Neutrophil (primary cell): ENCODE results near the gene ATP5MC3.

Experiments
- H3K27ac ChIP-seq: fragments of 200-600 bp; sonication (generic); 2 replicates; pipeline ENCODE4 v1.5.1; 2016; ENCODE audit warnings: mild to moderate bottlenecking, moderate library complexity
- H3K27me3 ChIP-seq: fragments of 200-600 bp; sonication (generic); 2 replicates; pipeline ENCODE4 v1.6.0; 2016; ENCODE audit warnings: mild to moderate bottlenecking
- H3K36me3 ChIP-seq: fragments of 200-600 bp; sonication (generic); 2 replicates; pipeline ENCODE4 v1.5.1; 2017
- H3K4me1 ChIP-seq, 2 experiments: fragments of 200-600 bp in 1 of 2; sonication (generic) in 1 of 2; 1 replicate in 1 of 2; 2 replicates in 1 of 2; pipeline versions ENCODE4 v1.5.1 to v1.6.1; 2013 to 2016; ENCODE audit warnings: low read depth in 1 of 2, low read length in 1 of 2, mild to moderate bottlenecking in 1 of 2, moderate library complexity in 1 of 2; ENCODE audit not compliant: control insufficient read depth in 1 of 2, insufficient read depth in 1 of 2
- H3K4me3 ChIP-seq, 2 experiments: fragments of 200-600 bp in 1 of 2; sonication (generic) in 1 of 2; 1 replicate in 1 of 2; 2 replicates in 1 of 2; pipeline ENCODE4 v1.5.1; 2013 to 2016; ENCODE audit warnings: low read depth in 1 of 2, low read length in 1 of 2, mild to moderate bottlenecking in 1 of 2, moderate library complexity in 1 of 2
- H3K9me3 ChIP-seq: fragments of 200-600 bp; sonication (generic); 2 replicates; pipeline ENCODE4 v1.5.1; 2016
- CTCF ChIP-seq: fragments of 200-600 bp; sonication (generic); IDR thresholded peaks from 2 replicates; pipeline ENCODE4 v1.5.1; 2016; ENCODE audit warnings: antibody characterized with exemption

ATP5MC3 gene

DNA sequence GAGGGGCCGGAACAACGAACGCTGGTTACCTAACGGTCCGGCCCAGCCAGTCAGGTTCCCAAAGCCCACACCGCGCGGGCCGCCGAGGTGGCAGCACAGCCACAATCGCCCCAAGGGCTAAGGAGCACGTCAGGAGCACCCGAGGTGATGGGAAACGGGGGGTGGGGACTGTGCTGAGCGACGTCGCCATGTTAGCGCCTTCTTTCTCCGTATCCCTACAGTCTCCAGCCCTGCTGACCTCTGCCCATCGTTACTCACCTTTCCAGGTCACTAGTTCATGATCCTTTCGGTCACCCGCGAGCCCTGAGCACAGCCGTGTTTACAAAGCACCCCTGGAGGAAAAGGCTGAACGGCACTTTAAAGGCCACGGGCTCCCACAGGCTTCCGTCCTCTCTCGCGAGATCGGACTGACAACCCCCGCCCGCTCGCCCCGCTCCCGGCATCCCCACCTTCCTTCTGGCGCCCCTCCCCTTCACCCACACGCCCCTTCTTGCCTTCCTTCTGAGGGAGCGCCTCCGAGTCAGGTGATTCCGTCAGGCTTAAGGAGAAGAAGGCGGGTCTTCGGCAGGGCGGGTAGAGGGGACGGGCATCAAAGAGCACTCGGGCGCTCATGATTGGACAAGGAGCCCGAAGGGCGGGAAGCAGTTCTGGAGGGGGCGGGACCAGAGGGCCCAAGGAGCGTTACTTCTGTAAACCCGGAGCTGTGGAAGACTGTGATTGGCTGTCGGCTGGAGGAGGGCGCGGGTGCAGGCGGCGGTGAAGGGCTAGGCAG is 13.5 kb downstream of the ATP5MC3 start, which contains the start of gene ATF2:
TSS of gene ATF2 (minus strand) at position 412 of the 772 bp plus-strand sequence. CDS start 31,760 bp downstream, outside the sequence.
- no peaks in the 10 kb centered on the region for H3K36me3 ChIP-seq
- peaks cover 20 to 24% of the 10 kb centered on the region in 2 experiments for H3K4me1 ChIP-seq
- H3K4me3 ChIP-seq = peak within 1 kb of the TSS; percentile 96 to 98
- no peaks in the 10 kb centered on the region for H3K27me3 ChIP-seq
- H3K27ac ChIP-seq = peak within 1 kb of the TSS; percentile 97
- TF ChIP-seq CTCF = peak; percentile 49
- H3K9me3 ChIP-seq = no peaks in the 10 kb centered on the region

GRCh38 chr2:175167076-175167791 is 14.3 kb downstream of the ATP5MC3 start:
- H3K4me1 ChIP-seq = peaks cover 20 to 24% of the 10 kb centered on the region in 2 experiments
- H3K9me3 ChIP-seq = no peaks in the 10 kb centered on the region
- no peaks in the 10 kb centered on the region for H3K27me3 ChIP-seq
- peak overlapping the region; percentile 96 to 98 for H3K4me3 ChIP-seq
- H3K27ac ChIP-seq = peak overlapping the region; percentile 97
- no peak for TF ChIP-seq CTCF
- no peaks in the 10 kb centered on the region for H3K36me3 ChIP-seq

GRCh38 chr2:175166216-175166824 is 15.2 kb downstream of the ATP5MC3 start:
- Histone ChIP-seq H3K36me3 (no peaks in the 10 kb centered on the region), H3K4me1 (peaks cover 20 to 24% of the 10 kb centered on the region in 2 experiments), H3K27ac (peak overlapping the region; percentile 97), H3K9me3 (no peaks in the 10 kb centered on the region), H3K27me3 (no peaks in the 10 kb centered on the region), H3K4me3 (peak overlapping the region; percentile 96 to 98)
- no peak for TF ChIP-seq CTCF

GRCh38 chr2:175164235-175164634 is 17.3 kb downstream of the ATP5MC3 start:
- Histone ChIP-seq H3K36me3 (no peaks in the 10 kb centered on the region), H3K27ac (no peak overlapping the region), H3K27me3 (no peaks in the 10 kb centered on the region), H3K9me3 (no peaks in the 10 kb centered on the region), H3K4me3 (no peak overlapping the region), H3K4me1 (peaks cover 20 to 24% of the 10 kb centered on the region in 2 experiments)
- no peak for TF ChIP-seq CTCF

- no peak for TF ChIP-seq CTCF
- H3K9me3 ChIP-seq = no peaks in the 10 kb centered on the region
Observed at GRCh38 chr2:175158894-175159293, 22.6 kb downstream of the ATP5MC3 start.

More at GRCh38 chr2:175158894-175159293, 22.6 kb downstream of the ATP5MC3 start:
- H3K4me3 ChIP-seq = no peak overlapping the region
- no peaks in the 10 kb centered on the region for H3K4me1 ChIP-seq
- no peaks in the 10 kb centered on the region for H3K27me3 ChIP-seq
- no peak overlapping the region for H3K27ac ChIP-seq
- peaks cover 6% of the 10 kb centered on the region for H3K36me3 ChIP-seq
